Measurements from ENCODE around the gene RNF10.
A peak's percentile ranks its signal among the peaks of the same experiment; 100 is the strongest.
"Not testable (repeated sequence)": the region's sequence is repeated elsewhere in the genome, so short reads cannot be mapped to it uniquely, and the experiment has no call there.

RNF10 gene

GRCh38 chr12:120534203-120534702, at the start of gene RNF10:
RNF10 (plus strand) TSS chr12:120534356; CDS start chr12:120534812, 456 bp downstream.
- peak; percentile 62 to 67 for DNase-seq

GRCh38 chr12:120485961-120486881, 47.9 kb upstream of the RNF10 start:
- no peak for DNase-seq

GRCh38 chr12:120487552-120487951, 46.6 kb upstream of the RNF10 start:
- DNase-seq = not testable (repeated sequence)

GRCh38 chr12:120488057-120488640, 46.0 kb upstream of the RNF10 start:
- no peak for DNase-seq

GRCh38 chr12:120489018-120489417, 45.1 kb upstream of the RNF10 start:
- peak in 1 of 2 experiments; percentile 2 for DNase-seq

- no peak for DNase-seq
These were observed 43.8 kb upstream of the RNF10 start for GRCh38 chr12:120490325-120490724.

GRCh38 chr12:120490833-120491512, 43.2 kb upstream of the RNF10 start:
- no peak for DNase-seq

- no peak for DNase-seq
These were observed 38.9 kb upstream of the RNF10 start for GRCh38 chr12:120495186-120495730.

- DNase-seq = peak; percentile 86 to 91
These were observed 38.3 kb upstream of the RNF10 start, which contains the start of gene DYNLL1 for GRCh38 chr12:120495731-120496412. DYNLL1 (plus strand) TSS chr12:120496113; CDS start chr12:120496422, 309 bp downstream.

GRCh38 chr12:120496413-120497340, 37.5 kb upstream of the RNF10 start:
- peak; percentile 17 to 37 for DNase-seq

GRCh38 chr12:120497524-120498150, 36.5 kb upstream of the RNF10 start:
- no peak for DNase-seq

- DNase-seq = no peak
These were observed 35.2 kb upstream of the RNF10 start for GRCh38 chr12:120498870-120499515.

GRCh38 chr12:120500581-120500980, 33.6 kb upstream of the RNF10 start:
- DNase-seq = no peak

GRCh38 chr12:120504587-120504986, 29.6 kb upstream of the RNF10 start:
- no peak for DNase-seq

GRCh38 chr12:120508537-120508936, 25.6 kb upstream of the RNF10 start:
- no peak for DNase-seq

- DNase-seq = no peak
These were observed 20.2 kb upstream of the RNF10 start for GRCh38 chr12:120514002-120514401.

GRCh38 chr12:120515496-120515895, 18.7 kb upstream of the RNF10 start:
- no peak for DNase-seq

- DNase-seq = not testable (repeated sequence)
These were observed 14.8 kb upstream of the RNF10 start for GRCh38 chr12:120519324-120519723.

GRCh38 chr12:120522568-120522967, 11.6 kb upstream of the RNF10 start:
- no peak for DNase-seq

Data from AML-193 (cell line).